ENCODE results near the gene ZNF263. TPM values are rescaled to one million over a fixed set of nuclear protein-coding genes. Genes with fewer than 3 reads are reported as not detected.
"Not testable (repeated sequence)": the region's sequence is repeated elsewhere in the genome, so short reads cannot be mapped to it uniquely, and the experiment has no call there.

The ZNF263 gene
- polyA plus RNA-seq, 1 donor, result 42.8 TPM

DNA sequence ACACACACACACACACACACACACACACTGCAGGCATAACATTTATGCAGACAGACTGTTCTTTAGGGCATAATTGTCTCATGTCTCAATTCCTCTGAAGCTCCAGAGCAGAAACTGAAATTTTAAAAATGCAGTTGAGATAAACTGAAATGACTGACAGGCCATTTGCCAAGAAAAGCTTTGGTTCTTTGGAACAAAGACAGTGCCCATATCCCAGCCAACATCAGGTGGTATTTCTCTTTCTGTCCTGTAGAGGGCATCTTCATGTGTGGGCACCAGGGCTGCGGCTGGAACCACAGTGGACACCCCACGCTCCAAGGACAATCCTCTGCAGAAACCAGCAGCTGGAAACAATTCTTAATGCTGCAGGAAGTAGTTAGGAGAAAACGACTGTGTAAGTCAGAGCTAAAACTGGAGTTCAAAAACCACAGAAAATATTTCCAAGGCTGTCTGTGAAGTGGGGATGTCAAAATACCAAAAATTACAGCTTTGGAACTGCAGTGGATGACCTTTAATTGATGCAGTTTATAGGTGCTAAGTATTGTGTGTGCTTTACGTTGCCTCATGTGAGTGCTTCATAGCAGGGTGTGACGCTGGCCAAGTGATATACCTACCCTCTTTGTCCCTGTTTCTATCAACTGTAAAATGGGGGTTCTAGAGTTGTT lies 16.3 kb upstream of the ZNF263 start:
- DNase-seq, result peak in 1 of 2 donors; percentile 21
- WGBS (ENCODE audit: insufficient coverage, low lambda C conversion rate), result 83% methylated on average over 1 of the region's 5 CpGs
- Histone ChIP-seq H3K27me3 (ENCODE audit: control insufficient read depth, insufficient read depth, low read length) (no peaks in the 10 kb centered on the region), H3K4me1 (ENCODE audit: control insufficient read depth, insufficient read depth, low read length) (peaks cover 6% of the 10 kb centered on the region), H3K27ac (ENCODE audit: low read length) (no peak overlapping the region), H3K9me3 (ENCODE audit: control insufficient read depth, low read depth, low read length) (peaks cover 12% of the 10 kb centered on the region), H3K36me3 (ENCODE audit: control insufficient read depth, insufficient read depth, low read length) (no peaks in the 10 kb centered on the region), H3K4me3 (ENCODE audit: low read length) (no peak overlapping the region)

DNA sequence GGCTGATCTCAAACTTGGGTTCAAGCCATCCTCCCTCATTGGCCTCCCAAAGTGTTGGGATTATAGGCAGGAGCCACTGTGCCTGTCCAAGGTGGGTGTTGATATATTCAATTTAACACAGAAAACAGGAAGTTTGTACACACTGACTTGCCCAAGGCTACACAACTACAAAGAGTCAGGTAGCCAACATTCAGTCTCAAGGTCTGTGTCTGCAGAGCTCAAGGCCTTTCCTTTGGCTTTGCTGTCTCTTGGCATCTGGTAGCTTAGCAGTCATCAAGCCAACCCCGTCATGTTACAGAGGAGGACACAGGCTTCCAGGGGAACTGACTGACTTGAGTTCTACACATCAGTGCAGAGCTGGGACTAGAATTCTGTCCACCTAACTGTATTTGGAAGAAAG lies 15.0 kb upstream of the ZNF263 start:
- DNase-seq, result no peak
- WGBS (ENCODE audit: insufficient coverage, low lambda C conversion rate), result no CpG with 5 or more reads among the region's 1 CpG
- H3K36me3 ChIP-seq (ENCODE audit: control insufficient read depth, insufficient read depth, low read length), result no peaks in the 10 kb centered on the region
- peaks cover 12% of the 10 kb centered on the region for H3K9me3 ChIP-seq (ENCODE audit: control insufficient read depth, low read depth, low read length)
- H3K4me3 ChIP-seq (ENCODE audit: low read length), result no peak overlapping the region
- H3K4me1 ChIP-seq (ENCODE audit: control insufficient read depth, insufficient read depth, low read length), result peaks cover 6% of the 10 kb centered on the region
- no peak overlapping the region for H3K27ac ChIP-seq (ENCODE audit: low read length)
- no peaks in the 10 kb centered on the region for H3K27me3 ChIP-seq (ENCODE audit: control insufficient read depth, insufficient read depth, low read length)

DNA sequence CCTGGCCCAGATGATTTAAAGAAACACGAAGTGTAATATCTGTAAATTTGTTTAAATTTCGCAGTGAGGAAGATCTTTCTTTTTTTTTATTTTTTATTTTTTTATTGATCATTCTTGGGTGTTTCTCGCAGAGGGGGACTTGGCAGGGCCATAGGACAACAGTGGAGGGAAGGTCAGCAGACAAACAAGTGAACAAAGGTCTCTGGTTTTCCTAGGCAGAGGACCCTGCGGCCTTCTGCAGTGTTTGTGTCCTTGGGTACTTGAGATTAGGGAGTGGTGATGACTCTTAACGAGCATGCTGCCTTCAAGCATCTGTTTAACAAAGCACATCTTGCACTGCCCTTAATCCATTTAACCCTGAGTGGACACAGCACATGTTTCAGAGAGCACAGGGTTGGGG lies 12.6 kb upstream of the ZNF263 start:
- H3K4me1 ChIP-seq (ENCODE audit: control insufficient read depth, insufficient read depth, low read length); H3K4me3 ChIP-seq (ENCODE audit: low read length); H3K27ac ChIP-seq (ENCODE audit: low read length); DNase-seq; H3K27me3 ChIP-seq (ENCODE audit: control insufficient read depth, insufficient read depth, low read length); H3K36me3 ChIP-seq (ENCODE audit: control insufficient read depth, insufficient read depth, low read length); H3K9me3 ChIP-seq (ENCODE audit: control insufficient read depth, low read depth, low read length): not testable (repeated sequence)
- WGBS (ENCODE audit: insufficient coverage, low lambda C conversion rate), result 100% methylated on average over 2 of the region's 5 CpGs

DNA sequence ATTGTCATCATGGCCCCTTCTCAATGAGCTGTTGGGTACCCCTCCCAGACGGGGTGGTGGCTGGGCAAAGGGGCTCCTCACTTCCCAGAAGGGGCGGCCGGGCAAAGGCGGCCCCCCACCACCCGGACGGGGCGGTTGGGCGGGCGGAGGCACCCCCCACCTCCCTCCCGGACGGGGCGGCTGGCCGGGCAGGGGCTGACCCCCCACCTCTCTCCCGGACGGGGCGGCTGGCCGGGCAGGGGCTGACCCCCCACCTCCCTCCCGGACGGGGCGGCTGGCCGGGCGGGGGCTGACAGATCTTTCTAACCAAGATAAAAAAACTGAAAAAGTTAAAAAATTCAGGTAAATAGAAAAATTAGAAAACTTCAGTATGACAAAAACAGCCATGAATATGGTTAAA lies 12.0 kb upstream of the ZNF263 start:
- not testable (repeated sequence) for H3K27ac ChIP-seq (ENCODE audit: low read length); H3K36me3 ChIP-seq (ENCODE audit: control insufficient read depth, insufficient read depth, low read length); H3K9me3 ChIP-seq (ENCODE audit: control insufficient read depth, low read depth, low read length); H3K27me3 ChIP-seq (ENCODE audit: control insufficient read depth, insufficient read depth, low read length); H3K4me1 ChIP-seq (ENCODE audit: control insufficient read depth, insufficient read depth, low read length); DNase-seq; H3K4me3 ChIP-seq (ENCODE audit: low read length)
- WGBS (ENCODE audit: insufficient coverage, low lambda C conversion rate), result 100% methylated on average over 1 of the region's 22 CpGs

DNA sequence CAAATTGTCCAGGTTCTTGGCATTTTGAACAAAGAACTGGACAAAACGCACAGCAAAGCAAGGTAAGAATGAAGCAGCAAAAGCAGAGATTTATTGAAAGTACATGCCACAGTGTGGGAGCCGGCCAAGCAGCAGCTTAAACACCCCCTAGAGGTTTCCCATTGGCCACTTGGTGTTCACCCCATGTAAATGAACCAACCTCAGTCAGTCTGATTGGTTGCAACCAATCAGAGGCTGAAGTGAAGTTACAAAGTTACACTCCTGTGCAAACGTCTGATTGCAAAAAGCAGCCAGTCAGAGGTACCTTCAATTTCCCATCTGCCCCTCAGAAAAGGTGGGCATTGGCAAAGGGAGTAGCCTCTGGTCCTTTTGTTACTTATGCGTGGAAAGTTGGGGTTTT lies 8.8 kb upstream of the ZNF263 start:
- 88% methylated on average over 2 of the region's 4 CpGs for WGBS (ENCODE audit: insufficient coverage, low lambda C conversion rate)
- H3K27me3 ChIP-seq (ENCODE audit: control insufficient read depth, insufficient read depth, low read length), result peaks cover 15% of the 10 kb centered on the region
- no peak for DNase-seq
- no peak overlapping the region for H3K4me3 ChIP-seq (ENCODE audit: low read length)
- no peaks in the 10 kb centered on the region for H3K9me3 ChIP-seq (ENCODE audit: control insufficient read depth, low read depth, low read length)
- no peaks in the 10 kb centered on the region for H3K4me1 ChIP-seq (ENCODE audit: control insufficient read depth, insufficient read depth, low read length)
- no peaks in the 10 kb centered on the region for H3K36me3 ChIP-seq (ENCODE audit: control insufficient read depth, insufficient read depth, low read length)
- no peak overlapping the region for H3K27ac ChIP-seq (ENCODE audit: low read length)

DNA sequence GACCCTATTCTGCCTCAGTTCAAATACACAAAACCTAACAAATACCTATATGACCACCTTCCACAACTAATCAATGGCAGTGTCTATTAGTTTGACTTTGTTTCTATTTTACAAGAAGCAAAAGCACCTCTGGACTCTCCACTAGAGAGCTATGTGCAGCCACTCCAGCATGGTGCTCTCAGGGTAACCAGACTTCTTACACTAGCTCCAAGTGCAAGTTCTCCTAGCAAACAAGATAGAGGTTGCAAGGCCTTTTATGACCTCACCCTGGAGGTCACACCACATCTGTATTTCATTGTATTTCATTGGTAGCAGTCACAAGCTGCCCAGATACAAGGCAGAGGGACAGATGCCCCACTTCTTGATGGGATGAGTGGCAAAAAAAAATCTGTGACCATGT lies 8.3 kb upstream of the ZNF263 start:
- Histone ChIP-seq H3K27me3 (ENCODE audit: control insufficient read depth, insufficient read depth, low read length) (peaks cover 15% of the 10 kb centered on the region), H3K36me3 (ENCODE audit: control insufficient read depth, insufficient read depth, low read length) (no peaks in the 10 kb centered on the region), H3K27ac (ENCODE audit: low read length) (no peak overlapping the region), H3K4me1 (ENCODE audit: control insufficient read depth, insufficient read depth, low read length) (no peaks in the 10 kb centered on the region), H3K4me3 (ENCODE audit: low read length) (no peak overlapping the region), H3K9me3 (ENCODE audit: control insufficient read depth, low read depth, low read length) (no peaks in the 10 kb centered on the region)
- no peak for DNase-seq

DNA sequence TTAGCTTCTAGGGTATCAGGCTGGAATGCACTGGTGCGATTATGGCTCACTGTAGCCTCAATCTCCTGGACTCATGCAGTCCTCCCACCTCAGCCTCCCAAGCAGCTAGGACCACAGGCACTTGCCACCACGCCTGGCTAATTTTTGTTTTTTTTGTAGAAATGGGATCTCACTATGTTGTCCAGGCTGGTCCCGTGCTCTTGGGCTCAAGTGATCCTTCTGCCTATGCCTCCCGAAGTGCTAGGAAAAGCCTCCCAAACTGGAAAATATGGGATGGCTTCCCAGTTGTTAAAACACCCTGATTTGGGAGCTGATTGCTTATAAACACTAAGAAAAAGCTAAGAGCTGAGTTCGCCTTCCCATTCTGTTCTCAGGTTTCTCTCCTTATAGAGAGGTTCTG lies 6.6 kb upstream of the ZNF263 start:
- Histone ChIP-seq H3K27me3 (ENCODE audit: control insufficient read depth, insufficient read depth, low read length) (peaks cover 15% of the 10 kb centered on the region), H3K4me3 (ENCODE audit: low read length) (no peak overlapping the region), H3K27ac (ENCODE audit: low read length) (no peak overlapping the region), H3K9me3 (ENCODE audit: control insufficient read depth, low read depth, low read length) (no peaks in the 10 kb centered on the region), H3K36me3 (ENCODE audit: control insufficient read depth, insufficient read depth, low read length) (no peaks in the 10 kb centered on the region), H3K4me1 (ENCODE audit: control insufficient read depth, insufficient read depth, low read length) (no peaks in the 10 kb centered on the region)
- DNase-seq, result no peak
- WGBS (ENCODE audit: insufficient coverage, low lambda C conversion rate), result 100% methylated on average over 1 of the region's 5 CpGs

DNA sequence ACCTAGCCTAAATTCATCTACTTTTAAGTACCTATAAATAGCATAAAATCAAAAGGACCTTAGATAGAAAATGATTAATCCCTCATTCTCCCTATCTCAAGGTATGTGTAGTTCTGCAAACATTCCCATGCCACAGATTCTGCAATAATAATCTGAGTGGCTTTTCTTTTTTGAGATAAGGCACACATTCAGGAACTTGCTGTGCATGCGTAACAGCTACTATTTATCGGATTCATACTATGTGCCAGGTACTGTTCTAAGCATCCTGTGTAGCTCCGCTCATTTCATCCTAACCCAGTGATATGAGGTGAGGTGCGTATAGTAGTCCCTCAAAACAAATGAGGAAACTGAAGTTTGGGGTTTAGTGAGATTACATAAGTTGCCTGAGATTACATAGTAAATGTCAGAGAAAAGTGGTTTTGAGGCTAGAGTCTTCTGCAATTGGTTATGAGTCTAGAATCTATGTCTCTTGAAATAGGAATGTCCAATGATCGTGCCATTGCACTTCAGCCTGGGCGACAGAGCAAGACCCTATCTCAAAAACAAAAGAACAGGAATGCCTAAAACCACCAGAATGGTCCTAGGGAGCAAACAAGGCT lies 2.0 kb upstream of the ZNF263 start:
- DNase-seq, result no peak
- WGBS (ENCODE audit: insufficient coverage, low lambda C conversion rate), result no CpG with 5 or more reads among the region's 6 CpGs
- no peak overlapping the region for H3K27ac ChIP-seq (ENCODE audit: low read length)
- H3K4me3 ChIP-seq (ENCODE audit: low read length), result no peak overlapping the region
- H3K9me3 ChIP-seq (ENCODE audit: control insufficient read depth, low read depth, low read length), result peaks cover 5% of the 10 kb centered on the region
- peaks cover 15% of the 10 kb centered on the region for H3K36me3 ChIP-seq (ENCODE audit: control insufficient read depth, insufficient read depth, low read length)
- peaks cover 3% of the 10 kb centered on the region for H3K4me1 ChIP-seq (ENCODE audit: control insufficient read depth, insufficient read depth, low read length)
- peaks cover 6% of the 10 kb centered on the region for H3K27me3 ChIP-seq (ENCODE audit: control insufficient read depth, insufficient read depth, low read length)

DNA sequence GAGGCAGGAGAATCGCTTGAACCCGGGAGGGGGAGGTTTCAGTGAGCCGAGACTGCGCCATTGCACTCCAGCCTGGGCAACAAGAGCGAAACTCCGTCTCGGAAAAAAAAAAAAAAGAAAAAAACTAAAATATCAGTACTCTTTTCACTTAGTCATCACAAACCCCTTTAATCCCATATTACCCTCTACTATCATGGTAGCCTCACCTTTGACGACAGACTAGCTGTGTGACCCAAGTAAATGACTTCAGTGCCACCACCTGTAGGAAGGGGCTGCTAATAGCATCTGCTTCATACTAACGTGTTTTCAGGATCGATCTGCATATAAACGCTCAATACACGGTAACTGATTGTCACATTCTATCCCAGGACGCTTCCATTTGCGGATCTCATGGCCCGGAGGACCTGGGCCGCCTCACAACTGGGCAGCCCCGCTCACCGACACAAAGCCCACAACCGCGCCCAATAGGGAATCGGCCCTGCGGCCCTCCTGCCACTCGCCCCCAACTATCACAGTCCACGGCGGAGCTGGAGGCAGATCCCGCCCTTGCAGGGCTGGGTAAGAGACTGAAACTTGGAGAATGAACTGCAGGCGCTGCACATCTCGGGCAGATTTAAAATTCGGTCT lies 1.1 kb upstream of the ZNF263 start:
- no CpG with 5 or more reads among the region's 29 CpGs for WGBS (ENCODE audit: insufficient coverage, low lambda C conversion rate)
- H3K4me3 ChIP-seq (ENCODE audit: low read length), result peak overlapping the region; percentile 90
- no peaks in the 10 kb centered on the region for H3K27me3 ChIP-seq (ENCODE audit: control insufficient read depth, insufficient read depth, low read length)
- H3K4me1 ChIP-seq (ENCODE audit: control insufficient read depth, insufficient read depth, low read length), result peaks cover 3% of the 10 kb centered on the region
- H3K36me3 ChIP-seq (ENCODE audit: control insufficient read depth, insufficient read depth, low read length), result peaks cover 21% of the 10 kb centered on the region
- H3K27ac ChIP-seq (ENCODE audit: low read length), result peak overlapping the region; percentile 99
- peaks cover 8% of the 10 kb centered on the region for H3K9me3 ChIP-seq (ENCODE audit: control insufficient read depth, low read depth, low read length)
- DNase-seq, result no peak

DNA sequence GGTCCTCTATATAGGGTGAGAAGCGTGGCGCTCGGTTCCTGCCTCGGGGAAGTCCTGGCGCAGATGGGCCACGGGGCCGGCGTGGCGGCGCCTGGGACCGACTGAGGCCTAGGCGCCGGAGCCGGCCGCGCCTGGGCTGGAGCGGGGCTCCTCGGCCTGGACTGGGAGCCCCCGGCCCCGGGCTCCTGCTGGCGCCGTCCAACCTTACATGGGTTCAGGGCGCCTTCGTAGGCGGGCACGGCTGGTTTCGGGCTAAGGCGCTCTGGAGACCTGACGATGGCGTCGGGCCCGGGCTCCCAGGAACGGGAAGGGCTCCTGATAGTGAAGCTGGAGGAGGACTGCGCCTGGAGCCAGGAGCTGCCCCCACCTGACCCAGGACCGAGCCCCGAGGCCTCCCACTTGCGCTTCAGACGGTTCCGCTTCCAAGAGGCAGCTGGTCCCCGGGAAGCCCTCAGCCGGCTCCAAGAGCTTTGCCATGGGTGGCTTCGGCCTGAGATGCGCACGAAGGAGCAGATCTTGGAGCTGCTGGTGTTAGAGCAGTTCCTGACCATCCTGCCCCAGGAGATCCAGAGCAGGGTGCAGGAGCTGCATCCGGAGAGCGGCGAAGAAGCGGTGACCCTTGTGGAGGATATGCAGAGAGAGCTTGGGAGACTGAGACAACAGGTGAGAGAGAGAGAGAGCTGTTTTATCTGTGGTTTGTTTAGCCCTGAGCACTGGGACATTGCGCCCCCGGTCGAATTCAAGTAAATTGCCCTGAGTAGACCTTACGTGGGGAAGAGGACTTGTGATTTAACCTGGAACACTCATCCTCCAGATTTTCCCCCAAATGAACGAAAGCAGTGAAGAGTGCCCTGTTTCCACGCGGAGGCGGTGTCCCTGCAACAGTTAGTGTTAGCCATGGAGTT lies 504 bp downstream of the ZNF263 start:
- no peak for DNase-seq
- WGBS (ENCODE audit: insufficient coverage, low lambda C conversion rate), result no CpG with 5 or more reads among the region's 56 CpGs
- H3K27me3 ChIP-seq (ENCODE audit: control insufficient read depth, insufficient read depth, low read length), result no peaks in the 10 kb centered on the region

More for the DNA sequence above, 504 bp downstream of the ZNF263 start:
- H3K4me1 ChIP-seq (ENCODE audit: control insufficient read depth, insufficient read depth, low read length), result peaks cover 3% of the 10 kb centered on the region
- H3K27ac ChIP-seq (ENCODE audit: low read length), result peak overlapping the region; percentile 99
- peaks cover 30% of the 10 kb centered on the region for H3K36me3 ChIP-seq (ENCODE audit: control insufficient read depth, insufficient read depth, low read length)
- H3K9me3 ChIP-seq (ENCODE audit: control insufficient read depth, low read depth, low read length), result peaks cover 22% of the 10 kb centered on the region
- peak overlapping the region; percentile 90 for H3K4me3 ChIP-seq (ENCODE audit: low read length)
